Measurements from ENCODE around the gene IL16. TPM values are rescaled to one million over a fixed set of nuclear protein-coding genes. Genes with fewer than 3 reads are reported as not detected.
A peak's percentile ranks its signal among the peaks of the same experiment; 100 is the strongest.

IL16 gene
- total RNA-seq, 4 donors from 2014 or later = 4.9 to 11.5 (median 8.4) TPM

- Histone ChIP-seq H3K4me3 (replicated peaks in 1 of 3) (no peak overlapping the region), H3K27me3 (no peaks in the 10 kb centered on the region), H3K9me3 (no peaks in the 10 kb centered on the region), H3K27ac (no peak overlapping the region), H3K36me3 (no peaks in the 10 kb centered on the region), H3K4me1 (peaks cover 0 to 4% of the 10 kb centered on the region in 2 donors)
- intact Hi-C loops (cut with DNase I) = no loop called here
- 63 to 68% methylated on average over 5 of the region's 5 CpGs for WGBS, 2 donors
- TF ChIP-seq, protein P1, sequence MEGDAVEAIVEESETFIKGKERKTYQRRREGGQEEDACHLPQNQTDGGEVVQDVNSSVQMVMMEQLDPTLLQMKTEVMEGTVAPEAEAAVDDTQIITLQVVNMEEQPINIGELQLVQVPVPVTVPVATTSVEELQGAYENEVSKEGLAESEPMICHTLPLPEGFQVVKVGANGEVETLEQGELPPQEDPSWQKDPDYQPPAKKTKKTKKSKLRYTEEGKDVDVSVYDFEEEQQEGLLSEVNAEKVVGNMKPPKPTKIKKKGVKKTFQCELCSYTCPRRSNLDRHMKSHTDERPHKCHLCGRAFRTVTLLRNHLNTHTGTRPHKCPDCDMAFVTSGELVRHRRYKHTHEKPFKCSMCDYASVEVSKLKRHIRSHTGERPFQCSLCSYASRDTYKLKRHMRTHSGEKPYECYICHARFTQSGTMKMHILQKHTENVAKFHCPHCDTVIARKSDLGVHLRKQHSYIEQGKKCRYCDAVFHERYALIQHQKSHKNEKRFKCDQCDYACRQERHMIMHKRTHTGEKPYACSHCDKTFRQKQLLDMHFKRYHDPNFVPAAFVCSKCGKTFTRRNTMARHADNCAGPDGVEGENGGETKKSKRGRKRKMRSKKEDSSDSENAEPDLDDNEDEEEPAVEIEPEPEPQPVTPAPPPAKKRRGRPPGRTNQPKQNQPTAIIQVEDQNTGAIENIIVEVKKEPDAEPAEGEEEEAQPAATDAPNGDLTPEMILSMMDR (IDR thresholded peaks at IDR 0.05) = no peak
- no peak for TF ChIP-seq POLR2A (IDR thresholded peaks at IDR 0.05)
- no peak for DNase-seq
Observed at GRCh38 chr15:81254277-81254915, 57.7 kb downstream of the IL16 start.

GRCh38 chr15:81254916-81255290, 58.2 kb downstream of the IL16 start:
- H3K4me3 ChIP-seq (replicated peaks in 1 of 3) = no peak overlapping the region
- intact Hi-C loops (cut with DNase I) = no loop called here
- 93 to 96% methylated on average over 3 of the region's 3 CpGs for WGBS, 2 donors
- H3K36me3 ChIP-seq = no peaks in the 10 kb centered on the region
- H3K9me3 ChIP-seq = no peaks in the 10 kb centered on the region
- no peak for DNase-seq
- H3K27ac ChIP-seq = no peak overlapping the region
- H3K27me3 ChIP-seq = no peaks in the 10 kb centered on the region
- TF ChIP-seq, protein P1 (IDR thresholded peaks at IDR 0.05) = no peak
- TF ChIP-seq POLR2A (IDR thresholded peaks at IDR 0.05) = no peak
- peaks cover 0 to 4% of the 10 kb centered on the region in 2 donors for H3K4me1 ChIP-seq

DNA sequence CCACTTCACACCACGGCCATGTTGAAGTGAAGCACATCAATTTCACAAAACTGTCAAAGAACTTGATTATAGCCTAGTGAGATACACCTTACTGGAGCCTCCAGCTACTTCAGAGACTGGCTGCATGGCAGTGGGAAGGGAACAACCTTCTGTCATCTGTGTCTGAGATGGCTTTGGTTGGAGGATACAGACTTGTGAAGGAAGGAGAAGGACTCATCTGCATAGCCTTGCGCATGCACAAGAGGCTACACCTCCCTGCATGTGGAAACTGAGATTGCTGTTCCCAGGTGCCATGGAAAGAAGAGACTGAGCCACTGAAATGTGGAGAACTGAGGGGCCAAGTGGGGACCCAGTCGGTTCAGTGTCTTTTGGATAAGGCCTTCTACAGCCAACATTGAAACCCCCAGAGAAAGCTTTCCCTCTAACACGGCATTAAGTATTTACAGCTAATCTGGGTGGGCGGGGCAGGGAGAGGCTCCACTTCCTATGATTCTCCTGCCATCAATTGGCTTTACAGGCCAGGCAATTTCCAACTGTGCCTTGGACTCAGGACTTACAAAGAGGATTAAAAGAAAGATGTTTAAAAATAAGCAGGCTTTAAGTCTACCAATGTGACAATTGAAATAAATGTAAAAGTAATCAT, 58.8 kb downstream of the IL16 start:
- Histone ChIP-seq H3K27ac (no peak overlapping the region), H3K9me3 (no peaks in the 10 kb centered on the region), H3K4me3 (replicated peaks in 1 of 3) (no peak overlapping the region), H3K36me3 (no peaks in the 10 kb centered on the region), H3K4me1 (peaks cover 0 to 4% of the 10 kb centered on the region in 2 donors), H3K27me3 (no peaks in the 10 kb centered on the region)
- no peak for TF ChIP-seq POLR2A (IDR thresholded peaks at IDR 0.05)
- TF ChIP-seq, protein P1 (IDR thresholded peaks at IDR 0.05) = no peak
- no peak for DNase-seq
- WGBS, 2 donors = 81 to 85% methylated on average over 5 of the region's 5 CpGs
- intact Hi-C loops (cut with DNase I) = no loop called here

- TF ChIP-seq, protein P1 (IDR thresholded peaks at IDR 0.05) = no peak
- no peak for TF ChIP-seq POLR2A (IDR thresholded peaks at IDR 0.05)
- intact Hi-C loops (cut with DNase I) = no loop called here
- H3K4me1 ChIP-seq = peaks cover 0 to 4% of the 10 kb centered on the region in 2 donors
- no peaks in the 10 kb centered on the region for H3K27me3 ChIP-seq
- no peaks in the 10 kb centered on the region for H3K9me3 ChIP-seq
- no peak for DNase-seq
- H3K27ac ChIP-seq = no peak overlapping the region
- H3K4me3 ChIP-seq (replicated peaks in 1 of 3) = no peak overlapping the region
- no peaks in the 10 kb centered on the region for H3K36me3 ChIP-seq
Observed at GRCh38 chr15:81255958-81256320, 59.3 kb downstream of the IL16 start.

DNA sequence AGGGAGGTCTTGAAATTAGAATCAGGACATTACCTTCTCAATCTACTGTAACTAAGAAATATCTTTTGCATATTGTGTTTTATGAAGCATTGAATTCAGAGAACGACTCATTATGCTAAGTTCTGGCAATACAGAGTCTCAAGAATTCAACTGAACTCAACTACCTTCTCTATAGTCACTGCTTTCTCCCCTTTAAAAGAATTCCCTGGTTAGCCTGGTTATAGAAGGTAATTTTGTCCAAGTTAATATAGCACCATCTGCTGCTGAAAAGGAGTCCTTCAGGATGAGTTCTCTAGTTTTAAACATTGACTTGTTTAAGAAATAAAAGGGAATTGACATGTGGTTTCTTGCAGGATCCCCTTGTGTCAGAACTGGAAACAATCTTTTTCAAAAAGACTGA, 60.2 kb downstream of the IL16 start:
- TF ChIP-seq POLR2A (IDR thresholded peaks at IDR 0.05) = no peak
- TF ChIP-seq, protein P1 (IDR thresholded peaks at IDR 0.05) = peak in 5 of 6 experiments; percentile 9 to 82 (median 60)
- no peaks in the 10 kb centered on the region for H3K9me3 ChIP-seq
- no peak overlapping the region for H3K27ac ChIP-seq
- H3K4me3 ChIP-seq (replicated peaks in 1 of 3) = no peak overlapping the region
- 3 to 17% methylated on average over 1 of the region's 1 CpG for WGBS, 2 donors
- intact Hi-C loops (cut with DNase I) = no loop called here
- H3K4me1 ChIP-seq = peaks cover 0 to 4% of the 10 kb centered on the region in 2 donors
- no peaks in the 10 kb centered on the region for H3K27me3 ChIP-seq
- H3K36me3 ChIP-seq = no peaks in the 10 kb centered on the region
- DNase-seq = no peak
